Neural crest cell (in vitro differentiated cells): Measurements from ENCODE around the gene ALAS2. TPM values are rescaled to one million over a fixed set of nuclear protein-coding genes. Genes with fewer than 3 reads are reported as not detected.
A peak's percentile ranks its signal among the peaks of the same experiment; 100 is the strongest.

Source experiments
- DNase-seq: peaks from one replicate; pipeline ENCODE4 v3.0.0; 2021; ENCODE audit warnings: low read depth, mixed read lengths, low spot score
- H3K27ac Mint-ChIP-seq: one replicate; pipeline ENCODE4 v1.8.0; 2021; ENCODE audit warnings: mild to moderate bottlenecking, mixed read lengths; ENCODE audit not compliant: unreplicated experiment
- H3K27me3 Mint-ChIP-seq: 2 replicates; pipeline ENCODE4 v1.8.0; 2021; ENCODE audit warnings: low read depth, mild to moderate bottlenecking, mixed read lengths
- H3K36me3 Mint-ChIP-seq: 2 replicates; pipeline ENCODE4 v1.8.0; 2021; ENCODE audit warnings: low read depth, mild to moderate bottlenecking, mixed read lengths
- H3K4me1 Mint-ChIP-seq: 2 replicates; pipeline ENCODE4 v1.8.0; 2021; ENCODE audit warnings: mixed read lengths
- H3K4me3 Mint-ChIP-seq: one replicate; pipeline ENCODE4 v1.8.0; 2021; ENCODE audit warnings: mild to moderate bottlenecking, mixed read lengths
- H3K9me3 Mint-ChIP-seq: 2 replicates; pipeline ENCODE4 v1.8.0; 2021; ENCODE audit warnings: mixed read lengths
- CTCF ChIP-seq: fragments of 200-600 bp; sonication (generic); conservative IDR thresholded peaks from 2 replicates; pipeline ENCODE4 v1.5.0; 2021; ENCODE audit warnings: antibody characterized with exemption, mild to moderate bottlenecking
- total RNA-seq: library from RNA; stranded (reverse); gene quantifications from 2 replicates; pipeline ENCODE4 v1.2.1, GENCODE V29; 2021

ALAS2 gene
- total RNA-seq, 1 donor from 2014 or later, result not detected

DNA sequence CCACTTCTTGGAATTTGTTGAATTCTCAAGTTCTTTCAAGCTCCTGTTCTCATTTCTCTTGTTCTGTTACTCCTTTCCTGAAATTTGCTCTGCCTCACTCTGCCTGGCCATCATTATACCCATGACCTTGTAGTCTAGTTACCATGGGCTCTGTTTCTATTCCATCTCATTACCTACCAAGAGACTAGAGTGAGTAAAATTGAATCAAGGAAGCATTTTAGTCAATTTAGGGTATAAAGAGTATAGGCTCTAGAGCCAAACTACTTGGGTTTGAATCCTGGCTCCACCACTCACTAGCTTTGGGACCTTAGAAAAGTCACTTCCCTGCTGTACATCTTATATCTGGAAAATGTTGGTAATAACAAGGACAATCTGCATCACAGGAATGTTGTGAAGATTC, 2.2 kb downstream of the ALAS2 start:
- peaks cover 3% of the 10 kb centered on the region for H3K9me3 Mint-ChIP-seq
- no peak overlapping the region for H3K27ac Mint-ChIP-seq
- H3K27me3 Mint-ChIP-seq, result no peaks in the 10 kb centered on the region
- no peaks in the 10 kb centered on the region for H3K4me1 Mint-ChIP-seq
- no peaks in the 10 kb centered on the region for H3K36me3 Mint-ChIP-seq
- TF ChIP-seq CTCF, result no peak
- DNase-seq, result no peak
- H3K4me3 Mint-ChIP-seq, result no peak overlapping the region

GRCh38 chrX:55028040-55028439, 2.7 kb downstream of the ALAS2 start:
- H3K4me1 Mint-ChIP-seq, result no peaks in the 10 kb centered on the region
- H3K27ac Mint-ChIP-seq, result no peak overlapping the region
- H3K9me3 Mint-ChIP-seq, result peaks cover 3% of the 10 kb centered on the region
- H3K27me3 Mint-ChIP-seq, result no peaks in the 10 kb centered on the region
- no peaks in the 10 kb centered on the region for H3K36me3 Mint-ChIP-seq
- TF ChIP-seq CTCF, result no peak
- no peak for DNase-seq
- H3K4me3 Mint-ChIP-seq, result no peak overlapping the region

DNA sequence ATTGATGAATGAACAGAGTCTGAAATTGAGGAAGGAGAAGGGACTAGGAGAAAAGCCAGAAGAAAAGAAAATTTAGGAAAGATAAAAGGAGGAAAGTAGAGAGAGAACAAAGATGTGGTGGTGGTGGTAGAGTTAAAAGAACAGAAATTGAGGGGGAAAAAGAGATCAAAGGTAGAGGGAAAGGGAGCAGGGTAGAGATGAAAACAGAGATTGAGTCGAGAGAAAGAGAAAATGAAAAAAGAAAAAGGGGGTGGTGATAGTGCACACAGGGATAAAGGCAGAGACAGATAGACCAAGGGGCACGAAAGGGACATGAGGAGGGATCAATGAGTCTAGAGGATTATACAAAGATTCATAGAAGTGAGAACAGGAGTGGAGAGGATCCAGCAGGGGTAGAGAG, 3.9 kb downstream of the ALAS2 start:
- Mint-ChIP-seq H3K27me3 (no peaks in the 10 kb centered on the region), H3K4me3 (no peak overlapping the region), H3K9me3 (peaks cover 3% of the 10 kb centered on the region), H3K36me3 (no peaks in the 10 kb centered on the region), H3K27ac (no peak overlapping the region), H3K4me1 (no peaks in the 10 kb centered on the region)
- TF ChIP-seq CTCF, result no peak
- no peak for DNase-seq

GRCh38 chrX:55026143-55026542, 4.6 kb downstream of the ALAS2 start:
- peaks cover 3% of the 10 kb centered on the region for H3K36me3 Mint-ChIP-seq
- H3K27me3 Mint-ChIP-seq, result no peaks in the 10 kb centered on the region
- no peak for TF ChIP-seq CTCF
- H3K27ac Mint-ChIP-seq, result no peak overlapping the region
- H3K4me3 Mint-ChIP-seq, result no peak overlapping the region
- H3K9me3 Mint-ChIP-seq, result no peaks in the 10 kb centered on the region
- no peak for DNase-seq
- no peaks in the 10 kb centered on the region for H3K4me1 Mint-ChIP-seq

DNA sequence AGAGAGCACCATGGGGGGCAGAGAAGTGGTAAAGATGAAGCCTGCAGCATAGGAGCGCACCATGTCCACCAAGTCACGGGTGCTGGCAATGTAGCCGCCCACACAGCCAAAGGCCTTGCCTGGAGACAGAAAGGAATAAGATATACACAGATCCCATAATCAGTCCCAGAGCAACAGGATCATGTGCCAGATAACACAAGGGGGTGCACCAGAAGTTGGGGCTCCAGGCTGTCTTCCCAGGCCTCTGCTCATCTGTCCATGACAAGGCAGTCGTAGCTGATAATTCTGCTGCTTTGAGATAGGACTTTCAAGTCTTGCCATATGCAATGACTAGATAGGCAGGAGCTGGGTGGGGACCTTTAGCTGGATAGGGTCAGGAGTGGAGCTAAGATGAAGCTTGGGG, 15.9 kb downstream of the ALAS2 start:
- no peaks in the 10 kb centered on the region for H3K27me3 Mint-ChIP-seq
- no peaks in the 10 kb centered on the region for H3K4me1 Mint-ChIP-seq
- no peak for TF ChIP-seq CTCF
- no peak overlapping the region for H3K4me3 Mint-ChIP-seq
- H3K9me3 Mint-ChIP-seq, result no peaks in the 10 kb centered on the region
- no peak overlapping the region for H3K27ac Mint-ChIP-seq
- DNase-seq, result no peak
- H3K36me3 Mint-ChIP-seq, result no peaks in the 10 kb centered on the region

- Mint-ChIP-seq H3K4me1 (no peaks in the 10 kb centered on the region), H3K9me3 (no peaks in the 10 kb centered on the region), H3K27ac (no peak overlapping the region), H3K27me3 (no peaks in the 10 kb centered on the region), H3K36me3 (peaks cover 6% of the 10 kb centered on the region), H3K4me3 (no peak overlapping the region)
- peak; percentile 52 for TF ChIP-seq CTCF
- no peak for DNase-seq
These were observed 19.5 kb downstream of the ALAS2 start for GRCh38 chrX:55011294-55011693.
